ENCODE data around the gene ZNF507.

ZNF507 gene

GRCh38 chr19:32339423-32339822, 6.0 kb upstream of the ZNF507 start:
- DNase-seq (ENCODE audit: low read depth in 1 of 2, low spot score in 1 of 2): no peak

GRCh38 chr19:32339988-32340874, 5.2 kb upstream of the ZNF507 start:
- DNase-seq (ENCODE audit: low read depth in 1 of 2, low spot score in 1 of 2): peak in 1 of 2 donors; percentile 18

GRCh38 chr19:32342695-32343094, 2.7 kb upstream of the ZNF507 start:
- DNase-seq (ENCODE audit: low read depth in 1 of 2, low spot score in 1 of 2): no peak

- DNase-seq (ENCODE audit: low read depth in 1 of 2, low spot score in 1 of 2): no peak
Observed at GRCh38 chr19:32343550-32344262, 1.7 kb upstream of the ZNF507 start.

- no peak for DNase-seq (ENCODE audit: low read depth in 1 of 2, low spot score in 1 of 2)
Observed at GRCh38 chr19:32346901-32347300, 1.5 kb downstream of the ZNF507 start.

GRCh38 chr19:32347573-32347972, 2.2 kb downstream of the ZNF507 start:
- no peak for DNase-seq (ENCODE audit: low read depth in 1 of 2, low spot score in 1 of 2)

GRCh38 chr19:32349051-32349450, 3.6 kb downstream of the ZNF507 start:
- DNase-seq (ENCODE audit: low read depth in 1 of 2, low spot score in 1 of 2): no peak

- no peak for DNase-seq (ENCODE audit: low read depth in 1 of 2, low spot score in 1 of 2)
Observed at GRCh38 chr19:32349724-32350470, 4.5 kb downstream of the ZNF507 start.

GRCh38 chr19:32350471-32350865, 5.1 kb downstream of the ZNF507 start:
- no peak for DNase-seq (ENCODE audit: low read depth in 1 of 2, low spot score in 1 of 2)

GRCh38 chr19:32350987-32351348, 5.6 kb downstream of the ZNF507 start:
- no peak for DNase-seq (ENCODE audit: low read depth in 1 of 2, low spot score in 1 of 2)

GRCh38 chr19:32352241-32352630, 6.8 kb downstream of the ZNF507 start:
- no peak for DNase-seq (ENCODE audit: low read depth in 1 of 2, low spot score in 1 of 2)

- DNase-seq (ENCODE audit: low read depth in 1 of 2, low spot score in 1 of 2): no peak
Observed at GRCh38 chr19:32354345-32354744, 8.9 kb downstream of the ZNF507 start.

GRCh38 chr19:32355309-32355708, 9.9 kb downstream of the ZNF507 start:
- DNase-seq (ENCODE audit: low read depth in 1 of 2, low spot score in 1 of 2): no peak

GRCh38 chr19:32357720-32358119, 12.3 kb downstream of the ZNF507 start:
- no peak for DNase-seq (ENCODE audit: low read depth in 1 of 2, low spot score in 1 of 2)

- no peak for DNase-seq (ENCODE audit: low read depth in 1 of 2, low spot score in 1 of 2)
Observed at GRCh38 chr19:32358321-32358720, 12.9 kb downstream of the ZNF507 start.

- no peak for DNase-seq (ENCODE audit: low read depth in 1 of 2, low spot score in 1 of 2)
Observed at GRCh38 chr19:32359581-32359980, 14.2 kb downstream of the ZNF507 start.

GRCh38 chr19:32361574-32362317, 16.3 kb downstream of the ZNF507 start:
- no peak for DNase-seq (ENCODE audit: low read depth in 1 of 2, low spot score in 1 of 2)

GRCh38 chr19:32362318-32362691, 16.9 kb downstream of the ZNF507 start:
- DNase-seq (ENCODE audit: low read depth in 1 of 2, low spot score in 1 of 2): no peak

GRCh38 chr19:32363175-32363574, 17.8 kb downstream of the ZNF507 start:
- DNase-seq (ENCODE audit: low read depth in 1 of 2, low spot score in 1 of 2): no peak

- DNase-seq (ENCODE audit: low read depth in 1 of 2, low spot score in 1 of 2): no peak
Observed at GRCh38 chr19:32363632-32364031, 18.2 kb downstream of the ZNF507 start.

GRCh38 chr19:32364040-32364439, 18.6 kb downstream of the ZNF507 start:
- no peak for DNase-seq (ENCODE audit: low read depth in 1 of 2, low spot score in 1 of 2)

Measured in activated T-helper 1 cell treated with anti-CD3 and anti-CD28 coated beads, Interleukin-2, amount 50 U/mL, for 16 hours (primary cell).